ENCODE data around the gene CDH23. TPM values are rescaled to one million over a fixed set of nuclear protein-coding genes. Genes with fewer than 3 reads are reported as not detected.

Gene CDH23
- total RNA-seq, 1 experiment from 2014 or later = 2.9 TPM

- TF ChIP-seq, protein P1, sequence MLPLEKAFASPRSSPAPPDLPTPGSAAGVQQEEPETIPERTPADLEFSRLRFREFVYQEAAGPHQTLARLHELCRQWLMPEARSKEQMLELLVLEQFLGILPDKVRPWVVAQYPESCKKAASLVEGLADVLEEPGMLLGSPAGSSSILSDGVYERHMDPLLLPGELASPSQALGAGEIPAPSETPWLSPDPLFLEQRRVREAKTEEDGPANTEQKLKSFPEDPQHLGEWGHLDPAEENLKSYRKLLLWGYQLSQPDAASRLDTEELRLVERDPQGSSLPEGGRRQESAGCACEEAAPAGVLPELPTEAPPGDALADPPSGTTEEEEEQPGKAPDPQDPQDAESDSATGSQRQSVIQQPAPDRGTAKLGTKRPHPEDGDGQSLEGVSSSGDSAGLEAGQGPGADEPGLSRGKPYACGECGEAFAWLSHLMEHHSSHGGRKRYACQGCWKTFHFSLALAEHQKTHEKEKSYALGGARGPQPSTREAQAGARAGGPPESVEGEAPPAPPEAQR (CRISPR knock-in tag; IDR thresholded peaks at IDR 0.05) = no peak
- no peak for TF ChIP-seq USF1 (CRISPR knock-in tag; IDR thresholded peaks at IDR 0.05)
- no peak for TF ChIP-seq ATF1 (CRISPR knock-in tag; IDR thresholded peaks at IDR 0.05)
- no peak for TF ChIP-seq CBFB (CRISPR knock-in tag; IDR thresholded peaks at IDR 0.05; ENCODE audit: low read depth)
- TF ChIP-seq RELA (CRISPR knock-in tag; IDR thresholded peaks at IDR 0.05; ENCODE audit: borderline replicate concordance) = no peak
These were observed 447.4 kb downstream of the CDH23 start (continued) for GRCh38 chr10:71844084-71844483.

DNA sequence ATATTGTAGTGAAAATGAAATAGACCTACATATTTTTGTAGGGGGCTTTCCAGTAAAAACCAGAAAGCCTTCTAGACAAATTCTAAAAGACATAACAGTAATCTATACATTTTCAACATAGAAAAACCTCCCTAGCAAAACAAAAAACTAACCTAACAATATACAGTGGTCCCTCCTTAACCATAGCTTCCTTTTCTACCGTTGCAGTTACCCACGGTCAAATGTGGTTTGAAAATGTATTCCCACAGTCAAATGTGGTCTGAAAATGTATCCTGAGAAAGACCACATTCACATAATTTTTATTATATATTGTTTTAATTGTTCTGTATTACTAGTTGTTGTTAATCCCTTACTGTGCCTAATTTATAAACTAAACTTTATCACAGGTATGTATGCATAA is 448.0 kb downstream of the CDH23 start:
- Mint-ChIP-seq H3K27me3 (ENCODE audit: low read depth) (no peaks in the 10 kb centered on the region), H3K9me3 (no peaks in the 10 kb centered on the region), H3K4me3 (no peak overlapping the region), H3K4me1 (peaks cover 58% of the 10 kb centered on the region), H3K36me3 (peaks cover 2% of the 10 kb centered on the region; the same call in 1 of the 2 replicates), H3K27ac (no peak overlapping the region)
- DNase-seq (ENCODE audit: low spot score) (no peak), ATAC-seq (no peak)
- ChIA-PET POLR2A (no interaction called here), CTCF (no interaction called here)
- TF ChIP-seq, protein P2, sequence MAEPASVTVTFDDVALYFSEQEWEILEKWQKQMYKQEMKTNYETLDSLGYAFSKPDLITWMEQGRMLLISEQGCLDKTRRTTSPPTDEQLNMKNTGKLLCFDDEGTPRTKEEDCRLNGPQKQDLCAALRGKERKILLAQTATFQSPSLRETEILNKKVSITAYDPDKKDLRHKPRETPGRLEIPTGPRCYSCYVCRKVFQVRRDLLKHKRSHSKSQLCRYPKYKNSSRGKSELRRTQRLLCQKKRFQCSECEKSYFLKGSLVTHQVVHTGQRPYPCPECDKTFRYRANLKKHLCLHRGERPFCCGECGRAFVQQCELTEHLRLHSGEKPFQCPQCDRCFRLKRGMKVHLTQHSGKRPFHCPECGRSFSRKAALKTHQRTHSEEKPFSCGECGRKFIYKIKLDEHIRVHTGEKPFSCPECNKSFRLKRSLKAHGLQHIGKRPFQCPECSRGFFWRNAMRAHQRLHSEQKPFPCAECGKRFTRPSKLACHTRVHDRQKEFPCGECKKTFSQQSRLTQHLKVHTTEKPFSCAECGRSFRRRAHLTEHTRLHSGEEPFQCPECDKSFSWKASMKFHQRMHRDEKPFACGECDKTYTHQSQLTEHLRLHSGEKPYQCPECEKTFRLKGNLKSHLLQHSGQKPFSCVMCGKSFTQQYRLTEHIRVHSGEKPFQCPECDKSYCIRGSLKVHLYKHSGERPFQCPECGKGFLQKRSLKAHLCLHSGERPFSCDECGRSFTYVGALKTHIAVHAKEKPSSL (CRISPR knock-in tag; conservative IDR thresholded peaks at IDR 0.05) = no peak
- TF ChIP-seq RORB (CRISPR knock-in tag; IDR thresholded peaks at IDR 0.05) (no peak), SMAD3 (CRISPR knock-in tag; IDR thresholded peaks at IDR 0.05; ENCODE audit: borderline replicate concordance) (no peak), CBFB (CRISPR knock-in tag; IDR thresholded peaks at IDR 0.05; ENCODE audit: low read depth) (no peak), ZNF138 (CRISPR knock-in tag; conservative IDR thresholded peaks at IDR 0.05) (no peak), E2F5 (CRISPR knock-in tag; IDR thresholded peaks at IDR 0.05) (no peak), ZNF396 (CRISPR knock-in tag; IDR thresholded peaks at IDR 0.05; ENCODE audit: borderline replicate concordance) (no peak), E2F1 (CRISPR knock-in tag; IDR thresholded peaks at IDR 0.05) (no peak), SOX15 (CRISPR knock-in tag; IDR thresholded peaks at IDR 0.05) (no peak), NFYB (CRISPR knock-in tag; conservative IDR thresholded peaks at IDR 0.05; ENCODE audit: low read depth) (no peak), GTF2I (CRISPR knock-in tag; conservative IDR thresholded peaks at IDR 0.05) (no peak)
- TF ChIP-seq, protein P3, sequence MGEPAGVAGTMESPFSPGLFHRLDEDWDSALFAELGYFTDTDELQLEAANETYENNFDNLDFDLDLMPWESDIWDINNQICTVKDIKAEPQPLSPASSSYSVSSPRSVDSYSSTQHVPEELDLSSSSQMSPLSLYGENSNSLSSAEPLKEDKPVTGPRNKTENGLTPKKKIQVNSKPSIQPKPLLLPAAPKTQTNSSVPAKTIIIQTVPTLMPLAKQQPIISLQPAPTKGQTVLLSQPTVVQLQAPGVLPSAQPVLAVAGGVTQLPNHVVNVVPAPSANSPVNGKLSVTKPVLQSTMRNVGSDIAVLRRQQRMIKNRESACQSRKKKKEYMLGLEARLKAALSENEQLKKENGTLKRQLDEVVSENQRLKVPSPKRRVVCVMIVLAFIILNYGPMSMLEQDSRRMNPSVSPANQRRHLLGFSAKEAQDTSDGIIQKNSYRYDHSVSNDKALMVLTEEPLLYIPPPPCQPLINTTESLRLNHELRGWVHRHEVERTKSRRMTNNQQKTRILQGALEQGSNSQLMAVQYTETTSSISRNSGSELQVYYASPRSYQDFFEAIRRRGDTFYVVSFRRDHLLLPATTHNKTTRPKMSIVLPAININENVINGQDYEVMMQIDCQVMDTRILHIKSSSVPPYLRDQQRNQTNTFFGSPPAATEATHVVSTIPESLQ (CRISPR knock-in tag; IDR thresholded peaks at IDR 0.05) = no peak
- TF ChIP-seq, protein P4, sequence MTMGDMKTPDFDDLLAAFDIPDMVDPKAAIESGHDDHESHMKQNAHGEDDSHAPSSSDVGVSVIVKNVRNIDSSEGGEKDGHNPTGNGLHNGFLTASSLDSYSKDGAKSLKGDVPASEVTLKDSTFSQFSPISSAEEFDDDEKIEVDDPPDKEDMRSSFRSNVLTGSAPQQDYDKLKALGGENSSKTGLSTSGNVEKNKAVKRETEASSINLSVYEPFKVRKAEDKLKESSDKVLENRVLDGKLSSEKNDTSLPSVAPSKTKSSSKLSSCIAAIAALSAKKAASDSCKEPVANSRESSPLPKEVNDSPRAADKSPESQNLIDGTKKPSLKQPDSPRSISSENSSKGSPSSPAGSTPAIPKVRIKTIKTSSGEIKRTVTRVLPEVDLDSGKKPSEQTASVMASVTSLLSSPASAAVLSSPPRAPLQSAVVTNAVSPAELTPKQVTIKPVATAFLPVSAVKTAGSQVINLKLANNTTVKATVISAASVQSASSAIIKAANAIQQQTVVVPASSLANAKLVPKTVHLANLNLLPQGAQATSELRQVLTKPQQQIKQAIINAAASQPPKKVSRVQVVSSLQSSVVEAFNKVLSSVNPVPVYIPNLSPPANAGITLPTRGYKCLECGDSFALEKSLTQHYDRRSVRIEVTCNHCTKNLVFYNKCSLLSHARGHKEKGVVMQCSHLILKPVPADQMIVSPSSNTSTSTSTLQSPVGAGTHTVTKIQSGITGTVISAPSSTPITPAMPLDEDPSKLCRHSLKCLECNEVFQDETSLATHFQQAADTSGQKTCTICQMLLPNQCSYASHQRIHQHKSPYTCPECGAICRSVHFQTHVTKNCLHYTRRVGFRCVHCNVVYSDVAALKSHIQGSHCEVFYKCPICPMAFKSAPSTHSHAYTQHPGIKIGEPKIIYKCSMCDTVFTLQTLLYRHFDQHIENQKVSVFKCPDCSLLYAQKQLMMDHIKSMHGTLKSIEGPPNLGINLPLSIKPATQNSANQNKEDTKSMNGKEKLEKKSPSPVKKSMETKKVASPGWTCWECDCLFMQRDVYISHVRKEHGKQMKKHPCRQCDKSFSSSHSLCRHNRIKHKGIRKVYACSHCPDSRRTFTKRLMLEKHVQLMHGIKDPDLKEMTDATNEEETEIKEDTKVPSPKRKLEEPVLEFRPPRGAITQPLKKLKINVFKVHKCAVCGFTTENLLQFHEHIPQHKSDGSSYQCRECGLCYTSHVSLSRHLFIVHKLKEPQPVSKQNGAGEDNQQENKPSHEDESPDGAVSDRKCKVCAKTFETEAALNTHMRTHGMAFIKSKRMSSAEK (CRISPR knock-in tag; IDR thresholded peaks at IDR 0.05; ENCODE audit: borderline replicate concordance) = no peak
- TF ChIP-seq, protein P5, sequence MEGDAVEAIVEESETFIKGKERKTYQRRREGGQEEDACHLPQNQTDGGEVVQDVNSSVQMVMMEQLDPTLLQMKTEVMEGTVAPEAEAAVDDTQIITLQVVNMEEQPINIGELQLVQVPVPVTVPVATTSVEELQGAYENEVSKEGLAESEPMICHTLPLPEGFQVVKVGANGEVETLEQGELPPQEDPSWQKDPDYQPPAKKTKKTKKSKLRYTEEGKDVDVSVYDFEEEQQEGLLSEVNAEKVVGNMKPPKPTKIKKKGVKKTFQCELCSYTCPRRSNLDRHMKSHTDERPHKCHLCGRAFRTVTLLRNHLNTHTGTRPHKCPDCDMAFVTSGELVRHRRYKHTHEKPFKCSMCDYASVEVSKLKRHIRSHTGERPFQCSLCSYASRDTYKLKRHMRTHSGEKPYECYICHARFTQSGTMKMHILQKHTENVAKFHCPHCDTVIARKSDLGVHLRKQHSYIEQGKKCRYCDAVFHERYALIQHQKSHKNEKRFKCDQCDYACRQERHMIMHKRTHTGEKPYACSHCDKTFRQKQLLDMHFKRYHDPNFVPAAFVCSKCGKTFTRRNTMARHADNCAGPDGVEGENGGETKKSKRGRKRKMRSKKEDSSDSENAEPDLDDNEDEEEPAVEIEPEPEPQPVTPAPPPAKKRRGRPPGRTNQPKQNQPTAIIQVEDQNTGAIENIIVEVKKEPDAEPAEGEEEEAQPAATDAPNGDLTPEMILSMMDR (IDR thresholded peaks at IDR 0.05) = no peak
- TF ChIP-seq, protein P6, sequence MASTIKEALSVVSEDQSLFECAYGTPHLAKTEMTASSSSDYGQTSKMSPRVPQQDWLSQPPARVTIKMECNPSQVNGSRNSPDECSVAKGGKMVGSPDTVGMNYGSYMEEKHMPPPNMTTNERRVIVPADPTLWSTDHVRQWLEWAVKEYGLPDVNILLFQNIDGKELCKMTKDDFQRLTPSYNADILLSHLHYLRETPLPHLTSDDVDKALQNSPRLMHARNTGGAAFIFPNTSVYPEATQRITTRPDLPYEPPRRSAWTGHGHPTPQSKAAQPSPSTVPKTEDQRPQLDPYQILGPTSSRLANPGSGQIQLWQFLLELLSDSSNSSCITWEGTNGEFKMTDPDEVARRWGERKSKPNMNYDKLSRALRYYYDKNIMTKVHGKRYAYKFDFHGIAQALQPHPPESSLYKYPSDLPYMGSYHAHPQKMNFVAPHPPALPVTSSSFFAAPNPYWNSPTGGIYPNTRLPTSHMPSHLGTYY (CRISPR knock-in tag; IDR thresholded peaks at IDR 0.05) = no peak
- TF ChIP-seq, protein P7, sequence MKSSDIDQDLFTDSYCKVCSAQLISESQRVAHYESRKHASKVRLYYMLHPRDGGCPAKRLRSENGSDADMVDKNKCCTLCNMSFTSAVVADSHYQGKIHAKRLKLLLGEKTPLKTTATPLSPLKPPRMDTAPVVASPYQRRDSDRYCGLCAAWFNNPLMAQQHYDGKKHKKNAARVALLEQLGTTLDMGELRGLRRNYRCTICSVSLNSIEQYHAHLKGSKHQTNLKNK (CRISPR knock-in tag; IDR thresholded peaks at IDR 0.05) = no peak

Data from WTC11 (cell line).